NCI-H1048 (cell line): ENCODE results near the gene CTNNBL1.

Experiments
- DNase-seq: peaks from one replicate; lab custom pipeline; 2025; lab: John Stamatoyannopoulos, UW

The CTNNBL1 gene

GRCh38 chr20:37919389-37920040 is 225.7 kb downstream of the CTNNBL1 start:
- no peak for DNase-seq

GRCh38 chr20:37920270-37920669 is 226.4 kb downstream of the CTNNBL1 start:
- no peak for DNase-seq

- no peak for DNase-seq
These were observed 227.0 kb downstream of the CTNNBL1 start for GRCh38 chr20:37920679-37921322.

- no peak for DNase-seq
These were observed 227.6 kb downstream of the CTNNBL1 start for GRCh38 chr20:37921341-37921929.
